GM12874 (cell line): ENCODE data around the gene NRXN2.

Experiments used
- TF ChIP-seq, protein P1 (sequence below): IDR thresholded peaks from 2 replicates; pipeline ENCODE4 v1.5.1; 2011; ENCODE audit warnings: low read depth, mild to moderate bottlenecking, control low read depth, low read length, moderate library complexity; ENCODE audit not compliant: insufficient read depth

Gene NRXN2

DNA sequence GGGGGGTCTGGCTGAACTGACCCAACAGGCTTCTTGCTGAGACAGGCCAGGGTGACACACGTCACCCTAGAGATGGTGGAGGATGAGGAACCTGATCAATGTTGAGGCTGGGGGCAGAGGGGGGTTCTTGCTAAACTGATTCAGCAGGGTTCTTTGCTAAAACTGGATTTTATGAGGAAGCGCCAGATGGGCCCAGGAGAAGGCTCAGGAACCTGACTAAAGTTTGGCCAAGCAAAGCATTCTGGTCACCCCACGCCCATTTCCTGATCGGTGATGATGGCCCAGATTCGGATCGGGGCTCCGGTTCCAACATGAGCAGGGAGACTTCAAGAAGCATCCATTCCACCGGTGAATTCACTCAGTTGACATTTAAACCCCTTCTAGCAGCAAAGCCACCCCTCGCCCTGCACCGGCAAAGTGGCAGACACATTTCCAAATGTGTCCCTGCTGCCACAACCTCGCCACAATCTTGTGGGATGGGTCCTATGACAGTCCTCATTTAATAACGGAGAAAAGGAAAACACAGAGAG lies 166.2 kb downstream of the NRXN2 start:
- TF ChIP-seq, protein P1, sequence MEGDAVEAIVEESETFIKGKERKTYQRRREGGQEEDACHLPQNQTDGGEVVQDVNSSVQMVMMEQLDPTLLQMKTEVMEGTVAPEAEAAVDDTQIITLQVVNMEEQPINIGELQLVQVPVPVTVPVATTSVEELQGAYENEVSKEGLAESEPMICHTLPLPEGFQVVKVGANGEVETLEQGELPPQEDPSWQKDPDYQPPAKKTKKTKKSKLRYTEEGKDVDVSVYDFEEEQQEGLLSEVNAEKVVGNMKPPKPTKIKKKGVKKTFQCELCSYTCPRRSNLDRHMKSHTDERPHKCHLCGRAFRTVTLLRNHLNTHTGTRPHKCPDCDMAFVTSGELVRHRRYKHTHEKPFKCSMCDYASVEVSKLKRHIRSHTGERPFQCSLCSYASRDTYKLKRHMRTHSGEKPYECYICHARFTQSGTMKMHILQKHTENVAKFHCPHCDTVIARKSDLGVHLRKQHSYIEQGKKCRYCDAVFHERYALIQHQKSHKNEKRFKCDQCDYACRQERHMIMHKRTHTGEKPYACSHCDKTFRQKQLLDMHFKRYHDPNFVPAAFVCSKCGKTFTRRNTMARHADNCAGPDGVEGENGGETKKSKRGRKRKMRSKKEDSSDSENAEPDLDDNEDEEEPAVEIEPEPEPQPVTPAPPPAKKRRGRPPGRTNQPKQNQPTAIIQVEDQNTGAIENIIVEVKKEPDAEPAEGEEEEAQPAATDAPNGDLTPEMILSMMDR = no peak
